ENCODE measurements around the gene ZMIZ1.

The ZMIZ1 gene

DNA sequence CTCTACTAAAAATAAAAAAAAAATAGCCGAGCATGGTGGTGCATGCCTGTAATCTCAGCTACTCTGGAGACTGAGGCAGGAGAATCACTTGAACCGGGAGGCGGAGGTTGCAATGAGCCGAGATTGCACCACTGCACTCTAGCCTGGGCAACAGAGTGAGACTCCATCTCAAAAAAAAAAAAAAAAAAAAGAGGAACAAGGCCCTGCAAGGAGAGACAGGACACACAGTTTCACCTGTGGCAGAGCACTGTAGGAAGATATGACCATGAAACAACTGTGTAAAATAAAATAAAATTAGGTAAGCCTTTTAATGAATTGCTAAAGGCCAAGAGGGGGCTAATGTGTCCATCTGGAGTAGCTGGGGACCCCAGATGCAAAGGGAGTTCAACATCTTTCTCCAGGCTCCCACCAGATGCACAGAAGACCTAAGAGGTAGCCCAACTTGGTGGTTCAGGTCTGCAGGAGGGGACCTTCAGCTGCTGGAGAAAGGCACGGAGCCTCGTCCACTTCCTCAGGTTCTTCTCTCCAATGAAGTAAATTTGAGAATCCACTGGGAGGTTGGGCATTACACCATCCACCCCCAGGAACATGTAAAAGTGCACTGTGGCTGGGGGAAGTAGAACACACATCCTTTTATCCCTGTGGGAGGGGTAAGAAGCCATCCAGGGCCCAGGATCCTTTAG is 291.2 kb downstream of the ZMIZ1 start:
- no peak for DNase-seq (ENCODE audit: low read depth)
- TF ChIP-seq, protein P1, sequence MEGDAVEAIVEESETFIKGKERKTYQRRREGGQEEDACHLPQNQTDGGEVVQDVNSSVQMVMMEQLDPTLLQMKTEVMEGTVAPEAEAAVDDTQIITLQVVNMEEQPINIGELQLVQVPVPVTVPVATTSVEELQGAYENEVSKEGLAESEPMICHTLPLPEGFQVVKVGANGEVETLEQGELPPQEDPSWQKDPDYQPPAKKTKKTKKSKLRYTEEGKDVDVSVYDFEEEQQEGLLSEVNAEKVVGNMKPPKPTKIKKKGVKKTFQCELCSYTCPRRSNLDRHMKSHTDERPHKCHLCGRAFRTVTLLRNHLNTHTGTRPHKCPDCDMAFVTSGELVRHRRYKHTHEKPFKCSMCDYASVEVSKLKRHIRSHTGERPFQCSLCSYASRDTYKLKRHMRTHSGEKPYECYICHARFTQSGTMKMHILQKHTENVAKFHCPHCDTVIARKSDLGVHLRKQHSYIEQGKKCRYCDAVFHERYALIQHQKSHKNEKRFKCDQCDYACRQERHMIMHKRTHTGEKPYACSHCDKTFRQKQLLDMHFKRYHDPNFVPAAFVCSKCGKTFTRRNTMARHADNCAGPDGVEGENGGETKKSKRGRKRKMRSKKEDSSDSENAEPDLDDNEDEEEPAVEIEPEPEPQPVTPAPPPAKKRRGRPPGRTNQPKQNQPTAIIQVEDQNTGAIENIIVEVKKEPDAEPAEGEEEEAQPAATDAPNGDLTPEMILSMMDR (IDR thresholded peaks at IDR 0.05; ENCODE audit: low read depth, low read length), result no peak
- no peak for TF ChIP-seq MYC (IDR thresholded peaks at IDR 0.05; ENCODE audit: low read depth, low read length)
- TF ChIP-seq, protein P2, sequence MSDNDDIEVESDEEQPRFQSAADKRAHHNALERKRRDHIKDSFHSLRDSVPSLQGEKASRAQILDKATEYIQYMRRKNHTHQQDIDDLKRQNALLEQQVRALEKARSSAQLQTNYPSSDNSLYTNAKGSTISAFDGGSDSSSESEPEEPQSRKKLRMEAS (IDR thresholded peaks at IDR 0.05; ENCODE audit: low read depth, low read length), result no peak
- no peak for TF ChIP-seq POLR2A (IDR thresholded peaks at IDR 0.05; ENCODE audit: extremely low read depth, insufficient read length)
- no peak overlapping the region for H3K4me3 ChIP-seq (ENCODE audit: low read depth, low read length)

DNA sequence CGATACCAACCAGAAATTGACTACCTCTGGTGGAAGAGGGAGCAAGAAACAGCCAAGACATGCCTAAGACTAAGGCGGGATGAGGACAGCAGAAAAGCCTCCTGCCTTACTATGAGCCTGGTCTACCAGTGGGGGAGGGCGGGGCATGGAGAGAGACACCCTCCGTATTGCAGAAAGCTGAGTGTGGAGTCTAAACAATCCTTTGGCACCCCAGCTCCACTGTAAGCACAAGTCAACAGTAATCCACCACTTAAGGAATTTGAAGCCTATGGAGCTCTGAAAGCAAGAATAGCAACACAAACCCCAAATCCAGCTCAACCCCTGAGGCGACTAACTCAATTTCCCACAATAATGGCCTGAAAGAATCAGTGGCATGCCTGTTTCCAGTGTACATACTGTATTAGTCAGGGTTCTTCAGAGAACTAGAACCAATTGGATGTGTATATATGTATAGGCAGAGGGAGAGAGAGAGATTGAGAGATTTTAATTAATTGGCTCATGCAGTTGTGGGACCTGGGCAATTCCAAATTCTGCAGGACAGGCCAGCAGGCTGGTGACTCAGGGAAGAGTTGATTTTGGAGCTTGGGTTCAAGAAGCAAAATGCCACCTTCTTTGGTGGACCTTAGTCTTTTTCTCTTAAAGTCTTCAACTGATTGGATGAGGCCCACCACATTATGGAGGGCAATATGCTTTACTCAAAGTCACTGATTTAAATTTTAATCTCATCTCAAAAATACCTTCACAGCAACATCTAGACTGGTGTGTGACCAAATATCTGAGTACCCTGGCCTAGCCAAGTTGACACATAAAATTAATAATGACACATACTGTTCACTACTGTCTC is 292.0 kb downstream of the ZMIZ1 start:
- no peak for DNase-seq (ENCODE audit: low read depth)
- TF ChIP-seq, protein P2 (IDR thresholded peaks at IDR 0.05; ENCODE audit: low read depth, low read length), result no peak
- TF ChIP-seq MYC (IDR thresholded peaks at IDR 0.05; ENCODE audit: low read depth, low read length) (no peak), POLR2A (IDR thresholded peaks at IDR 0.05; ENCODE audit: extremely low read depth, insufficient read length) (no peak)
- TF ChIP-seq, protein P1 (IDR thresholded peaks at IDR 0.05; ENCODE audit: low read depth, low read length), result no peak

DNA sequence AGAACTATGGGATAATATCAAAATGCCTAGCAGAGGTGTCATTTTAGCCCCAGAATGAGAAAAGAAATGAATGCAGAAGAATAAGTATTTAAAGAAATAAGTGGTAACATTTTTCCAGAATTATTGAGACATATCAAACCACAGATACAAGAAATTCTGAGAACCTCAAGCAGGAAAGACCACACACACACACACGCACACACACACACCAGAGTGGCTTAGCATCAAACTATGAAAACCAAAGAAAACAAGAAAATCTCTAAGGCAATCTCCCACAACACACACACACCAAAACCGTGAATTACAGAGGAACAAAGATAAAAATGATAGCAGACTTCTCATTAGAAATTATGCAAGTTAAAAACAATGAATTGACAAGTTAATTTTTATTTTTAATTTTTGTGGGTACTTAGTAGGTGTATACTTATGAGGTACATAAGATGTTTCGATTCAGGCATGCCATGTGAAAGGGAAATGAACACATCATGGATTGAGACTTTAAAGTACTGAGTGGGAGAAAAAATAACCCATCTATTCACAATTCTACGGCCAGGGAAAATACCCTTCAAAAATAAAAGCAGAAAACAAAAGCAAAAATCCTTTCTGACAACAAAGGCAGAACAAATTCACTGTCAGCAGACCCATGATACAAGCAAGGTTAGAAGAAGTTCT is 293.1 kb downstream of the ZMIZ1 start:
- TF ChIP-seq, protein P2 (IDR thresholded peaks at IDR 0.05; ENCODE audit: low read depth, low read length), result no peak
- TF ChIP-seq POLR2A (IDR thresholded peaks at IDR 0.05; ENCODE audit: extremely low read depth, insufficient read length) (no peak), MYC (IDR thresholded peaks at IDR 0.05; ENCODE audit: low read depth, low read length) (no peak)
- TF ChIP-seq, protein P1 (IDR thresholded peaks at IDR 0.05; ENCODE audit: low read depth, low read length), result no peak
- H3K4me3 ChIP-seq (ENCODE audit: low read depth, low read length), result no peak overlapping the region

More for the DNA sequence above, 292.0 kb downstream of the ZMIZ1 start:
- no peak overlapping the region for H3K4me3 ChIP-seq (ENCODE audit: low read depth, low read length)

More for the DNA sequence above, 293.1 kb downstream of the ZMIZ1 start:
- no peak for DNase-seq (ENCODE audit: low read depth)

Measured in NB4 (cell line).